OCI-LY7 (cell line): ENCODE results near the gene ATAD1. TPM values are rescaled to one million over a fixed set of nuclear protein-coding genes. Genes with fewer than 3 reads are reported as not detected.

ENCODE experiments used
- BruUV-seq: library from RNA; stranded (reverse); fragments of 400-500 nt; replicated peaks from 2 replicates; lab custom pipeline; 2021; lab: Mats Ljungman, UMichigan
- CTCF ChIA-PET: fragments of 300-600 bp; sonication (Branson Sonifier 250); formaldehyde crosslinking; loops from one replicate; lab custom pipeline; 2022; ENCODE audit warnings: antibody characterized with exemption; ENCODE audit not compliant: unreplicated experiment; lab: Charles Lee
- POLR2A ChIA-PET: fragments of 300-600 bp; sonication (Branson Sonifier 250); formaldehyde crosslinking; loops from one replicate; lab custom pipeline; 2022; ENCODE audit warnings: antibody characterized with exemption; lab: Charles Lee
- DNase-seq: peaks from one replicate; pipeline ENCODE4 v3.0.0-alpha.2; 2015; ENCODE audit warnings: low spot score
- H2AFZ ChIP-seq: fragments of 200-600 bp; sonication (generic), shearing (Covaris generic); 2 replicates; pipeline ENCODE4 v1.6.1; 2014; ENCODE audit warnings: mild to moderate bottlenecking, antibody characterized with exemption, low read length, moderate library complexity
- H3K27ac ChIP-seq: fragments of 200-600 bp; sonication (generic); 2 replicates; pipeline ENCODE4 v1.5.1; 2014; ENCODE audit warnings: mixed run types, low read depth, mild to moderate bottlenecking, moderate library complexity, low read length, inconsistent platforms; ENCODE audit not compliant: poor library complexity, severe bottlenecking
- H3K36me3 ChIP-seq: fragments of 200-600 bp; sonication (generic); 2 replicates; pipeline ENCODE4 v1.6.1; 2014; ENCODE audit warnings: mild to moderate bottlenecking, antibody characterized with exemption, low read length, moderate library complexity, mixed read lengths; ENCODE audit not compliant: insufficient read depth
- H3K4me1 ChIP-seq: fragments of 200-600 bp; sonication (generic); 2 replicates; pipeline ENCODE4 v1.5.1; 2014; ENCODE audit warnings: mild to moderate bottlenecking, low read length; ENCODE audit not compliant: insufficient read depth, poor library complexity, severe bottlenecking
- H3K4me2 ChIP-seq: fragments of 200-600 bp; sonication (generic); 2 replicates; pipeline ENCODE4 v1.6.1; 2014; ENCODE audit warnings: mild to moderate bottlenecking, low read length
- H3K4me3 ChIP-seq: fragments of 200-600 bp; sonication (generic); 2 replicates; pipeline ENCODE4 v1.5.1; 2014; ENCODE audit warnings: mild to moderate bottlenecking, low read depth, low read length; ENCODE audit not compliant: poor library complexity, severe bottlenecking
- H3K79me2 ChIP-seq: fragments of 200-600 bp; sonication (generic); 2 replicates; pipeline ENCODE4 v1.6.1; 2016; ENCODE audit warnings: low read depth, mild to moderate bottlenecking, low read length, moderate library complexity, mixed read lengths; ENCODE audit not compliant: insufficient read depth
- H3K9me2 ChIP-seq: fragments of 200-600 bp; sonication (generic); 2 replicates; pipeline ENCODE4 v1.6.1; 2016; ENCODE audit warnings: mild to moderate bottlenecking, low read length, mixed read lengths; ENCODE audit not compliant: insufficient read depth
- H3K9me3 ChIP-seq: fragments of 200-600 bp; sonication (generic); 2 replicates; pipeline ENCODE4 v1.6.1; 2014; ENCODE audit warnings: mild to moderate bottlenecking, mixed run types, low read length, mixed read lengths
- H4K20me1 ChIP-seq: fragments of 200-600 bp; sonication (generic); 2 replicates; pipeline ENCODE4 v1.6.1; 2014; ENCODE audit warnings: mild to moderate bottlenecking, antibody characterized with exemption, low read length, moderate library complexity, mixed read lengths; ENCODE audit not compliant: insufficient read depth
- EZH2phosphoT487 ChIP-seq: fragments of 200-600 bp; sonication (generic); IDR thresholded peaks from 2 replicates; pipeline ENCODE4 v1.6.1; 2018; ENCODE audit warnings: low read depth, borderline replicate concordance, mild to moderate bottlenecking, mixed run types, antibody characterized with exemption, low read length, moderate library complexity, mixed read lengths
- intact Hi-C: fragments of 100-400 bp; cut with micrococcal nuclease; formaldehyde crosslinking; loops from one replicate; pipeline ENCODE4 v1.10.0; 2022; ENCODE audit not compliant: unreplicated experiment
- total RNA-seq, 2 experiments: library from RNA; depleted of rRNA in 1 of 2; stranded (reverse); fragments of >200 nt in 1 of 2; shearing (Covaris generic) in 1 of 2; gene quantifications; 2 replicates each; pipeline ENCODE4 v1.2.3, GENCODE V29; 2014 to 2022
- TF ChIP-seq, protein P1 (sequence below): fragments of 200-600 bp; sonication (generic); conservative IDR thresholded peaks from 2 replicates; pipeline ENCODE4 v1.5.1; 2014; ENCODE audit warnings: mild to moderate bottlenecking, antibody characterized with exemption, low read length, moderate library complexity, mixed read lengths

Gene ATAD1
- total RNA-seq, 2 experiments from 2014 or later: 19.6 to 47.7 TPM

DNA sequence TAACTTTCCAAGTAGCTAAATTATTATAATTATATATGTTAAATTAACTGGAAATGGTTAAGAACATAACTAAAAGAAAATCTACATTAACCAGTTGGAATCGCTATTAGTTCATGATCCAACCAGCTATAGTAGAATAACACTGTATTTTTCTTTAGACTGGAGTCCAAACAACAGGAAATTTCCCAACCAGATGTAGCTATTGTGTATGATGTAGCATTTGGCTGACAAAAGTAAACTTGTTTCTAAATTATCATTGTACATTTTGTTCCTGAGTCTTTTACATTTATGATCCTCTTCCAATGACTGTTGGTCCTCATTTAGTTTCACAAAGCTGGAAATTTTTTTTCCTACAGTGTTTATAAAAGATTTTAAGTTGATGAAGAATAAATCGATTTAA, 96.2 kb downstream of the ATAD1 start:
- ChIA-PET CTCF (no interaction called here), POLR2A (interaction anchor here (1.2 to 1.3 kb wide), 2 partner anchors 12 to 53 kb away, joined by 3 read pairs; no protein-coding TSS in a partner anchor)
- no peak overlapping the region for H3K4me2 ChIP-seq
- TF ChIP-seq, protein P1, sequence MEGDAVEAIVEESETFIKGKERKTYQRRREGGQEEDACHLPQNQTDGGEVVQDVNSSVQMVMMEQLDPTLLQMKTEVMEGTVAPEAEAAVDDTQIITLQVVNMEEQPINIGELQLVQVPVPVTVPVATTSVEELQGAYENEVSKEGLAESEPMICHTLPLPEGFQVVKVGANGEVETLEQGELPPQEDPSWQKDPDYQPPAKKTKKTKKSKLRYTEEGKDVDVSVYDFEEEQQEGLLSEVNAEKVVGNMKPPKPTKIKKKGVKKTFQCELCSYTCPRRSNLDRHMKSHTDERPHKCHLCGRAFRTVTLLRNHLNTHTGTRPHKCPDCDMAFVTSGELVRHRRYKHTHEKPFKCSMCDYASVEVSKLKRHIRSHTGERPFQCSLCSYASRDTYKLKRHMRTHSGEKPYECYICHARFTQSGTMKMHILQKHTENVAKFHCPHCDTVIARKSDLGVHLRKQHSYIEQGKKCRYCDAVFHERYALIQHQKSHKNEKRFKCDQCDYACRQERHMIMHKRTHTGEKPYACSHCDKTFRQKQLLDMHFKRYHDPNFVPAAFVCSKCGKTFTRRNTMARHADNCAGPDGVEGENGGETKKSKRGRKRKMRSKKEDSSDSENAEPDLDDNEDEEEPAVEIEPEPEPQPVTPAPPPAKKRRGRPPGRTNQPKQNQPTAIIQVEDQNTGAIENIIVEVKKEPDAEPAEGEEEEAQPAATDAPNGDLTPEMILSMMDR: no peak
- TF ChIP-seq EZH2phosphoT487: no peak
- no peak overlapping the region for H3K27ac ChIP-seq
- H4K20me1 ChIP-seq: no peaks in the 10 kb centered on the region
- H3K4me1 ChIP-seq: peaks cover 40% of the 10 kb centered on the region
- no peaks in the 10 kb centered on the region for H3K9me2 ChIP-seq
- H2AFZ ChIP-seq: no peak overlapping the region
- BruUV-seq: no TSS peak
- no peak for DNase-seq
- no peaks in the 10 kb centered on the region for H3K36me3 ChIP-seq
- H3K9me3 ChIP-seq: no peaks in the 10 kb centered on the region
- no peak overlapping the region for H3K4me3 ChIP-seq
- H3K79me2 ChIP-seq: no peaks in the 10 kb centered on the region
- intact Hi-C loops: no loop called here

DNA sequence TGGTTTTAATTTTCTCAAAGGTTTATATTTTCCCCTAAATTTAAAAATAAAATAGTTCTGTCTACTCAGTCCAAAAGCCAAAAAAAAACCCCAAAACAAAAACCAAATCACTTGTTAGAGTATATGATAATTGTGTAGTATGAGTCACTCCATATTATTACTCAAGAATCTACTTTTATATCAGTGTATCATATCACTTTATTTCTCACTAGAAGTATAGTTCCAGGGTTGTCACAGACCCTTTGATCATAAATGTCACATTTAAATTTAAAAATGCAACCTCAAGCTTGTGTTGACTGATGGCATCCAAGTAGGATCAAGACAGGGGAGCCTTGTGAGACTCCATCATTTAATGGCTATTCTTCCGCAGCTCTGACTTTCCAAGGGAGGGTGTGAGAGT, 97.4 kb downstream of the ATAD1 start:
- POLR2A ChIA-PET: interaction anchor here (1.2 kb wide), 1 partner anchor 52 kb away, joined by 3 read pairs; no protein-coding TSS in a partner anchor
- BruUV-seq: no TSS peak
- Histone ChIP-seq H3K4me3 (no peak overlapping the region), H2AFZ (no peak overlapping the region), H3K4me1 (peaks cover 51% of the 10 kb centered on the region), H3K9me2 (no peaks in the 10 kb centered on the region), H3K79me2 (no peaks in the 10 kb centered on the region), H3K4me2 (no peak overlapping the region), H3K27ac (no peak overlapping the region), H3K9me3 (no peaks in the 10 kb centered on the region), H3K36me3 (no peaks in the 10 kb centered on the region), H4K20me1 (no peaks in the 10 kb centered on the region)
- DNase-seq: no peak
- CTCF ChIA-PET: no interaction called here
- intact Hi-C loops: no loop called here
- TF ChIP-seq, protein P1: no peak
- no peak for TF ChIP-seq EZH2phosphoT487

DNA sequence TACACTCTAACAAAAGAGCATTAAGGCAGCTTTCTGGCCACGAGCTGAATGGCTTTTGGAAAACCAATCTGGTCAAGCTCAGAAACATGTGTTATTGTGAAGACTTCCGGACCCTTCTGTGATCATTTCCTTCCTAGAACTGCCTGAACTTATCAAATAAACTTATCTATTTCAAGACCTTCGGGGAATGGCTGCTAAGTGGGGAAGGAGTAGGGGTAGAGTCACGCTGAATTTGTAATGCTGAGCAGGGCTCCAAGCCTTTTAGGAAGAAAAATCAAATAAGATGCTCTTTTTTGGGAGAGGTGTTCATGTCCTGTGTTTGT, 101.7 kb downstream of the ATAD1 start:
- DNase-seq: no peak
- H3K27ac ChIP-seq: no peak overlapping the region
- no peaks in the 10 kb centered on the region for H3K36me3 ChIP-seq
- H4K20me1 ChIP-seq: no peaks in the 10 kb centered on the region
- POLR2A ChIA-PET: interaction anchor here (0.5 to 1.4 kb wide), 4 partner anchors 14 to 847 kb away, joined by 3 to 4 read pairs (median 4); no protein-coding TSS in a partner anchor
- peak overlapping the region; percentile 64 for H2AFZ ChIP-seq
- no peaks in the 10 kb centered on the region for H3K9me2 ChIP-seq
- TF ChIP-seq EZH2phosphoT487: no peak
- TF ChIP-seq, protein P1: no peak
- intact Hi-C loops: no loop called here
- peak overlapping the region; percentile 7; the same call in 1 of the 2 replicates for H3K4me2 ChIP-seq
- peaks cover 42% of the 10 kb centered on the region for H3K4me1 ChIP-seq
- no peaks in the 10 kb centered on the region for H3K9me3 ChIP-seq
- BruUV-seq: no TSS peak
- no peak overlapping the region for H3K4me3 ChIP-seq
- no peaks in the 10 kb centered on the region for H3K79me2 ChIP-seq
- CTCF ChIA-PET: no interaction called here
